ENCODE results near the gene SLC27A6.
"Not testable (repeated sequence)": the region's sequence is repeated elsewhere in the genome, so short reads cannot be mapped to it uniquely, and the experiment has no call there.

Gene SLC27A6

GRCh38 chr5:128965011-128965637 is at the start of gene SLC27A6:
Gene SLC27A6, plus strand, starts transcription at chr5:128965488. Its CDS starts 650 bp downstream, at chr5:128966138.
- Mint-ChIP-seq H3K27ac (no peak within 1 kb of the TSS), H3K36me3 (no peaks in the 10 kb centered on the region), H3K4me3 (no peak within 1 kb of the TSS), H3K4me1 (no peaks in the 10 kb centered on the region), H3K27me3 (peaks cover 17% of the 10 kb centered on the region), H3K9me3 (peaks cover 2% of the 10 kb centered on the region)
- DNase-seq = no peak
- CTCF ChIA-PET = no interaction called here

GRCh38 chr5:128919542-128919941 is 45.7 kb upstream of the SLC27A6 start:
- Mint-ChIP-seq H3K9me3 (no peaks in the 10 kb centered on the region), H3K27ac (no peak overlapping the region), H3K4me1 (no peaks in the 10 kb centered on the region), H3K4me3 (no peak overlapping the region), H3K27me3 (no peaks in the 10 kb centered on the region), H3K36me3 (no peaks in the 10 kb centered on the region)
- DNase-seq = no peak
- CTCF ChIA-PET = no interaction called here

GRCh38 chr5:128920345-128921215 is 44.7 kb upstream of the SLC27A6 start:
- no peaks in the 10 kb centered on the region for H3K27me3 Mint-ChIP-seq
- no peak overlapping the region for H3K27ac Mint-ChIP-seq
- no peak for DNase-seq
- H3K4me1 Mint-ChIP-seq = no peaks in the 10 kb centered on the region
- H3K4me3 Mint-ChIP-seq = no peak overlapping the region
- CTCF ChIA-PET = no interaction called here
- no peaks in the 10 kb centered on the region for H3K36me3 Mint-ChIP-seq
- no peaks in the 10 kb centered on the region for H3K9me3 Mint-ChIP-seq

GRCh38 chr5:128924299-128924698 is 41.0 kb upstream of the SLC27A6 start:
- Mint-ChIP-seq H3K4me3 (no peak overlapping the region), H3K4me1 (no peaks in the 10 kb centered on the region), H3K36me3 (no peaks in the 10 kb centered on the region), H3K9me3 (no peaks in the 10 kb centered on the region), H3K27ac (no peak overlapping the region), H3K27me3 (no peaks in the 10 kb centered on the region)
- CTCF ChIA-PET = no interaction called here
- no peak for DNase-seq

- Mint-ChIP-seq H3K36me3 (no peaks in the 10 kb centered on the region), H3K27me3 (no peaks in the 10 kb centered on the region), H3K27ac (no peak overlapping the region), H3K9me3 (no peaks in the 10 kb centered on the region), H3K4me1 (no peaks in the 10 kb centered on the region), H3K4me3 (no peak overlapping the region)
- no peak for DNase-seq
- CTCF ChIA-PET = no interaction called here
Observed at GRCh38 chr5:128925973-128926372, 39.3 kb upstream of the SLC27A6 start.

- Mint-ChIP-seq H3K27ac (no peak overlapping the region), H3K27me3 (no peaks in the 10 kb centered on the region), H3K9me3 (no peaks in the 10 kb centered on the region), H3K4me1 (no peaks in the 10 kb centered on the region), H3K4me3 (no peak overlapping the region), H3K36me3 (no peaks in the 10 kb centered on the region)
- DNase-seq = no peak
- CTCF ChIA-PET = no interaction called here
Observed at GRCh38 chr5:128927644-128928043, 37.6 kb upstream of the SLC27A6 start.

GRCh38 chr5:128932232-128932631 is 33.1 kb upstream of the SLC27A6 start:
- H3K4me1 Mint-ChIP-seq, H3K9me3 Mint-ChIP-seq, H3K27me3 Mint-ChIP-seq, H3K27ac Mint-ChIP-seq, H3K4me3 Mint-ChIP-seq, CTCF ChIA-PET, DNase-seq, H3K36me3 Mint-ChIP-seq: not testable (repeated sequence)

- H3K36me3 Mint-ChIP-seq, H3K4me3 Mint-ChIP-seq, H3K27ac Mint-ChIP-seq, H3K4me1 Mint-ChIP-seq, CTCF ChIA-PET, DNase-seq, H3K27me3 Mint-ChIP-seq, H3K9me3 Mint-ChIP-seq: not testable (repeated sequence)
Observed at GRCh38 chr5:128943100-128943499, 22.2 kb upstream of the SLC27A6 start.

GRCh38 chr5:128949847-128950546 is 15.3 kb upstream of the SLC27A6 start:
- DNase-seq = no peak
- CTCF ChIA-PET = no interaction called here
- no peaks in the 10 kb centered on the region for H3K36me3 Mint-ChIP-seq
- no peaks in the 10 kb centered on the region for H3K4me1 Mint-ChIP-seq
- H3K27me3 Mint-ChIP-seq = no peaks in the 10 kb centered on the region
- H3K27ac Mint-ChIP-seq = no peak overlapping the region
- peaks cover 4% of the 10 kb centered on the region for H3K9me3 Mint-ChIP-seq
- H3K4me3 Mint-ChIP-seq = no peak overlapping the region

- not testable (repeated sequence) for H3K27me3 Mint-ChIP-seq
Observed at GRCh38 chr5:128951301-128951700, 14.0 kb upstream of the SLC27A6 start.

GRCh38 chr5:128956164-128956563 is 9.1 kb upstream of the SLC27A6 start:
- H3K27ac Mint-ChIP-seq = no peak overlapping the region
- H3K9me3 Mint-ChIP-seq = no peaks in the 10 kb centered on the region
- H3K27me3 Mint-ChIP-seq = no peaks in the 10 kb centered on the region
- CTCF ChIA-PET = no interaction called here
- no peak for DNase-seq
- H3K4me3 Mint-ChIP-seq = no peak overlapping the region
- H3K4me1 Mint-ChIP-seq = no peaks in the 10 kb centered on the region
- no peaks in the 10 kb centered on the region for H3K36me3 Mint-ChIP-seq

More at GRCh38 chr5:128951301-128951700, 14.0 kb upstream of the SLC27A6 start:
- H3K9me3 Mint-ChIP-seq, H3K27ac Mint-ChIP-seq, CTCF ChIA-PET, H3K4me1 Mint-ChIP-seq, H3K36me3 Mint-ChIP-seq, H3K4me3 Mint-ChIP-seq, DNase-seq: not testable (repeated sequence)

GRCh38 chr5:128962211-128962610 is 3.1 kb upstream of the SLC27A6 start:
- no peaks in the 10 kb centered on the region for H3K36me3 Mint-ChIP-seq
- H3K4me3 Mint-ChIP-seq = no peak overlapping the region
- peaks cover 17% of the 10 kb centered on the region for H3K27me3 Mint-ChIP-seq
- H3K27ac Mint-ChIP-seq = no peak overlapping the region
- DNase-seq = no peak
- CTCF ChIA-PET = interaction anchor here (0.7 kb wide), 1 partner anchor 449 kb away, joined by 3 read pairs; no protein-coding TSS in a partner anchor
- peaks cover 2% of the 10 kb centered on the region for H3K9me3 Mint-ChIP-seq
- no peaks in the 10 kb centered on the region for H3K4me1 Mint-ChIP-seq

GRCh38 chr5:128965638-128966302 is 482 bp downstream of the SLC27A6 start:
- DNase-seq = no peak
- Mint-ChIP-seq H3K4me1 (no peaks in the 10 kb centered on the region), H3K27me3 (peaks cover 17% of the 10 kb centered on the region), H3K36me3 (no peaks in the 10 kb centered on the region), H3K9me3 (peaks cover 2% of the 10 kb centered on the region), H3K27ac (no peak overlapping the region), H3K4me3 (no peak overlapping the region)
- CTCF ChIA-PET = no interaction called here

GRCh38 chr5:128966375-128966774 is 1.1 kb downstream of the SLC27A6 start:
- Mint-ChIP-seq H3K27ac (no peak overlapping the region), H3K9me3 (peaks cover under 1% of the 10 kb centered on the region), H3K27me3 (peaks cover 17% of the 10 kb centered on the region), H3K4me3 (no peak overlapping the region), H3K36me3 (no peaks in the 10 kb centered on the region), H3K4me1 (no peaks in the 10 kb centered on the region)
- CTCF ChIA-PET = no interaction called here
- DNase-seq = no peak

Data from activated naive CD4-positive, alpha-beta T cell treated with anti-CD3 and anti-CD28 coated beads, Interleukin-2, amount 10 ng/mL, durations not matched to agents 7 days and 5 days (primary cell).